Memory B cell (primary cell): ENCODE measurements around the gene RHOG.
A peak's percentile ranks its signal among the peaks of the same experiment; 100 is the strongest.
"Not testable (repeated sequence)": the region's sequence is repeated elsewhere in the genome, so short reads cannot be mapped to it uniquely, and the experiment has no call there.

Experiments
- ATAC-seq: fragments of 150-1000 bp; cut with Tn5 transposase; 2 replicates; pipeline ENCODE4 v1.10.0; 2021; ENCODE audit warnings: low read depth, mild to moderate bottlenecking, moderate library complexity
- DNase-seq, 2 donors: peaks; one replicate each; pipeline ENCODE4 v3.0.0; 2022; ENCODE audit warnings: low spot score in 2 of 2
- H3K27ac Mint-ChIP-seq: one replicate; pipeline ENCODE4 v1.8.0; 2022; ENCODE audit warnings: mild to moderate bottlenecking, moderate library complexity, mixed read lengths
- H3K27me3 Mint-ChIP-seq: one replicate; pipeline ENCODE4 v1.8.0; 2022; ENCODE audit warnings: mixed read lengths
- H3K36me3 Mint-ChIP-seq: one replicate; pipeline ENCODE4 v1.8.0; 2022; ENCODE audit warnings: mild to moderate bottlenecking, mixed read lengths
- H3K4me1 Mint-ChIP-seq: one replicate; pipeline ENCODE4 v1.8.0; 2022; ENCODE audit warnings: mixed read lengths
- H3K4me3 Mint-ChIP-seq: one replicate; pipeline ENCODE4 v1.8.0; 2022; ENCODE audit warnings: mild to moderate bottlenecking, moderate library complexity, mixed read lengths
- H3K9me3 Mint-ChIP-seq: one replicate; pipeline ENCODE4 v1.8.0; 2022; ENCODE audit warnings: mixed read lengths

The RHOG gene

DNA sequence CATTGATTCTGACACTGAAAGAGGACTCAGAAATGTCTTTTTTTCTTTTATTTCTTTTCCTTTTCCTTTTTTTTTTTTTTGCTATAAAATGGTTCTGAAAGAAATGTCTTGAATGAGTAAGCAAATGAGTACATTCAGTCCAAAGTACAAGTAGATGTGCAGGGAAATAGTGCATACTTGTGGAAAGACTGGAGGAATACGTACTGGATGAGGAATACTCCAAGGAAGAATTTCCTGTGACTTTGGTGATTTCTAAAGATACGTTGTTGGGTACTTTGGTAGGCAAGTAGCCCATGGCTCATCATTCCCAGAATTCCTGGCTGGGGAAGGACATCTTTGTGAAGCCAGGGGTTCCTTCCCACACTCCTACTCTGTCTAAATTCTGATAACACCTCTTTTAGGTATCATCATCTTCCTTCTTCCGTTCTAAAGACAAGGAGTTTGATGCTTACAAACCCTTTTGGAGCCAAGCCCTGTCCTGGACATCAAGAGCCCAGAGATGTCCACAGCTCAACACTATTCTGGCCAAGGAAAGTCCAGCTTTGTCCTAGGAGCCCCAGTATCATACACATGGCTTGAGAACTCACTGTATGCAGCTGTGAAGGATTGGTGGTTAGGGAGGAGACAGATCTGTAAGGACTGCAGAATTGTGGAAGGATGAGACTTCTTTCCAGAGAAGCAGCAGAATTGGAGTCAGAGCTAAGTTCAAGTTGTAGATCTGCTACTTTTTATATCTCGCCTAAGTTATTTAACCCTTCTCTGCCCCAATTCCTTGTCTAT lies 38.6 kb downstream of the RHOG start:
- Mint-ChIP-seq H3K9me3 (no peaks in the 10 kb centered on the region), H3K27me3 (no peaks in the 10 kb centered on the region), H3K27ac (peak overlapping the region; percentile 22), H3K4me3 (no peak overlapping the region), H3K4me1 (no peaks in the 10 kb centered on the region), H3K36me3 (no peaks in the 10 kb centered on the region)
- DNase-seq, result no peak
- ATAC-seq, result no peak

DNA sequence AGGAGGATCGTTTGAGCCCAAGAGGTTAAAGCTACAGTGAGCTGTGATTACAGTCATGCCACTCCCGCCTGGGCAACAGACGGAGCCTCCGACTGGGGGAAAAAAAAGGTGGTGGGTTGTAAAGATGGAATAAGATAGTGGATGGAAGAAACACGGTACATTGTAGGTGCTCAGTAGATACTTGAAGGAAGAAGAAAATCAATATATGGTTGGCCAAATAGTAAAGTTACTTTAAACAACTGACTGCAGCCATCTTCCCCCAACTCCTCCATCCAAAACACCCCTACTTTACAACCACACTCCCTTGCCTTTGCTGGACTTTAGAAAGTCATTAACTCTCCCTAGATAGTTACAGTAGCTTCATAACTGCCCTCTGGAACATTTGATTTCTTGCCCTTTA lies 40.9 kb downstream of the RHOG start:
- Mint-ChIP-seq H3K4me1 (peaks cover 10% of the 10 kb centered on the region), H3K27ac (peak overlapping the region; percentile 95), H3K9me3 (no peaks in the 10 kb centered on the region), H3K36me3 (no peaks in the 10 kb centered on the region), H3K4me3 (no peak overlapping the region), H3K27me3 (no peaks in the 10 kb centered on the region)
- ATAC-seq, result no peak
- DNase-seq, result no peak

DNA sequence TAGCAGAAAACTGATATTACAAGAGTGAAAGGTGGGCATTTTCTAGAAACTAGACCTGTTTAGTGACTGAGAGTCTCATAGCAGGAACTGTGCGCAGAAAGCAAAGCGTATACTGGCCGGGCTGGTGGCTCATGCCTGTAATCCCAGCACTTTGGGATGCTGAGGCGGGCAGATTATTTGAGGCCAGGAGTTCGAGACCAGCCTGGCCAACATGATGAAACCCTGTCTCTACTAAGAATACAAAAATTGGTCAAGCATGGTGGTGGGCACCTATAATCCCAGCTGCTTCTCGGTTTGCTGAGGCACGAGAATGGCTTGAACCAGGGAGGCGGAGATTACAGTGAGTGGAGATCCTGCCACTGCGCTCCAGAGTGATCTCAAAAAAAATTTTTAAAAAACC lies 41.6 kb downstream of the RHOG start:
- Mint-ChIP-seq H3K4me1 (peaks cover 15% of the 10 kb centered on the region), H3K27me3 (no peaks in the 10 kb centered on the region), H3K36me3 (no peaks in the 10 kb centered on the region), H3K4me3 (peak overlapping the region; percentile 92), H3K27ac (peak overlapping the region; percentile 95), H3K9me3 (no peaks in the 10 kb centered on the region)
- no peak for ATAC-seq
- DNase-seq, result no peak

DNA sequence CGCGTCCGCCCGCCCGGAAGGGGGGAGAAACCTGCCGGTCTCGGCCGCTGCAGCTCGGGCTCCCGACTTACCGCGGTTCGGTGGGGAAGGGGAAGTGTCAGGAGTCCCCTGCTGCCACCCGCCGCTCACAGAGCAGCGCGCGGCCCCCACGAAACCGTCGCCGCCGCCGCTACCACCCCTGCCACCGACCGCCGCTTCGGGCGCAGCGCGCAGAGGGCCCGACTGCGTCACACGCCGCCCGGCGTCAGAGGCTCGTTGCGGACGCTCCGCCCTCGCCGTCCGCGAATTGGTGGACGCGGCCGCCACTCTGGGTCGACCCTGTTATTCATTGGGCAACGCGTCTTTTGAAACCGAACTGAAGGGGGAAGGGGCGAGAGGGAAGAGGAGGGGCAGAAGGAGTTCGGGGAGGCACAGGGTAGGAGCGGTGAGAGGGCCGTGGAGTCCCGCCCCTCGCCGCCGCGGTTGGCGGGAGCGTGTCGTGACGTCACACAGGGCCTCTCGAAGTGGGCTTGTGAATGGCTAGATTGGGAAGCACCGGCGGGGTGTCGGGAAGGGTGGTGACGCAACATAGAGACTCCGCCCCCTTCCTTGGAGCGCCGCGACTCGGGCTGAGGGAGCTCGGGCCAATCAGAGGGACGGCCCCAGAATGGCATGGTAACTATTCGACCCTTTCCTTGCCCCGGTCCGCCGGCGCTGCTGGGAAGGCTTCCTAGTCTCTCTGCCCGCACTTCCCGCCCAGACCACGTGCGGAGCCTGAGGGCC lies 43.2 kb downstream of the RHOG start, which contains the start of gene NUP98:
Gene NUP98, minus strand, starts transcription at position 226 of the 762 bp plus-strand sequence. CDS start 15,437 bp downstream, outside the sequence.
- Mint-ChIP-seq H3K4me1 (peaks cover 15% of the 10 kb centered on the region), H3K36me3 (peaks cover 3% of the 10 kb centered on the region), H3K27ac (peak within 1 kb of the TSS; percentile 95), H3K4me3 (peak within 1 kb of the TSS; percentile 92), H3K9me3 (no peaks in the 10 kb centered on the region), H3K27me3 (no peaks in the 10 kb centered on the region)
- DNase-seq, result peak; percentile 98 to 100
- peak; percentile 87 for ATAC-seq

DNA sequence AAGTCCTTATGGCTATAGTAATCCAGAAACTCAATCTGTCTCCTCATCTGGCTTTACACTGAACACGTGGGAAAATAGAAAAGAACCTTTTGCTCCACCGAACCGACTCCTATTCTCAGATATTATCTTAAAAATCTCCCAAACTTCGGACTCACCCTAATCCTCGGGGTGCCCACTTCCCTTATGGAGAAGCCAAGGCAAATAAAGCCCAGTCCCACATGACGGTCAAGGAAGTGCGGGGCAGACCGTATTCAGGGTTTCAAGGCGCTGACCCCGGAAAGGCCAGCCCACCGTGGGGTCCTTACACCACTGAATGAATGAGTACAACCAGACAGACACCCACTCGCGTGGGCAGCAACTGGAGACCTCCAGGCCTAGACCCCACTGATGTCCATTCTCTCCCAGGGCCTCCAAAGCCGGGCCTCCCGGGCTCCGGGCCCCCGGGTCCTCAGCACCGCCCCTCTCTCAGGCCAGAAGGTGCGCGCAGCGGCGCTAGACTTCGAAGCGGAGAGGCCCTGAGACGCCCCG lies 43.9 kb downstream of the RHOG start:
- Mint-ChIP-seq H3K27me3 (no peaks in the 10 kb centered on the region), H3K4me1 (peaks cover 15% of the 10 kb centered on the region), H3K27ac (peak overlapping the region; percentile 95), H3K36me3 (peaks cover 5% of the 10 kb centered on the region), H3K4me3 (peak overlapping the region; percentile 92), H3K9me3 (no peaks in the 10 kb centered on the region)
- ATAC-seq (peak; percentile 31), DNase-seq (no peak)

DNA sequence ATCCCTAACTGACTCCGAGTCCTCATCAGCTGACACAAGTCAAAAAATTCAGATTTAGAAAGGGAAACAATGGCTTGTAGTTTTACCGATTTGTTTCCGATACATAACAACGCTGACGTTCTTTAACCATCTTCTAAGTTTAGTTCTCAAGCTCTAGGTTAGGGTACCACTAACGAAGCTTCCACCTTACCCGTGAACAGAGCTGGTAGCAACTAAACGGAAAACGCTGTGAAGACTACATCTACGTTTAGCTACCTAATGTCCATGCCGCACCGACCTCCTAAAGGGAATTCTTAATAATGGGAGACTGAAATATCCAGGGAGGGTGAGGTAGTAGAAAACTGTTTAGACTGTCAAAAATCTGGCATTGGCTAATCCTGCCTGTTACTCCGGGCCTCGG lies 44.4 kb downstream of the RHOG start:
- no peak for DNase-seq
- H3K27ac Mint-ChIP-seq, result peak overlapping the region; percentile 95
- H3K9me3 Mint-ChIP-seq, result no peaks in the 10 kb centered on the region
- no peaks in the 10 kb centered on the region for H3K27me3 Mint-ChIP-seq
- peak overlapping the region; percentile 92 for H3K4me3 Mint-ChIP-seq
- ATAC-seq, result no peak
- H3K36me3 Mint-ChIP-seq, result peaks cover 5% of the 10 kb centered on the region
- H3K4me1 Mint-ChIP-seq, result peaks cover 15% of the 10 kb centered on the region

DNA sequence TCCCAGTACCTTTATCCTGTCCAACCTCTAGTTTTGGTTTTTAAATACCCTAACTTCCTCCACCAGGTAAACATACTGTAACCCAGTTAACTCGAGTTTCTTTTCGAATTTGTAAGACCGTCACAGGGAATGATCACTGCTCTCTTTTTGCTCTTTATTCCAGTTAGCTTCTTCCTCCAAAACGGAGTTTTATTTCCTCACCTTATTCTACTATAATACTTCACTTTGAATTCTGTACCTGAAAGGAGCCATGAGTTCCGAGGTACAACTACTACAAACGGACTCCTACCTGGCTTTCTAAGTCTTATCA lies 44.8 kb downstream of the RHOG start:
- H3K4me3 Mint-ChIP-seq, result peak overlapping the region; percentile 92
- ATAC-seq, result no peak

DNA sequence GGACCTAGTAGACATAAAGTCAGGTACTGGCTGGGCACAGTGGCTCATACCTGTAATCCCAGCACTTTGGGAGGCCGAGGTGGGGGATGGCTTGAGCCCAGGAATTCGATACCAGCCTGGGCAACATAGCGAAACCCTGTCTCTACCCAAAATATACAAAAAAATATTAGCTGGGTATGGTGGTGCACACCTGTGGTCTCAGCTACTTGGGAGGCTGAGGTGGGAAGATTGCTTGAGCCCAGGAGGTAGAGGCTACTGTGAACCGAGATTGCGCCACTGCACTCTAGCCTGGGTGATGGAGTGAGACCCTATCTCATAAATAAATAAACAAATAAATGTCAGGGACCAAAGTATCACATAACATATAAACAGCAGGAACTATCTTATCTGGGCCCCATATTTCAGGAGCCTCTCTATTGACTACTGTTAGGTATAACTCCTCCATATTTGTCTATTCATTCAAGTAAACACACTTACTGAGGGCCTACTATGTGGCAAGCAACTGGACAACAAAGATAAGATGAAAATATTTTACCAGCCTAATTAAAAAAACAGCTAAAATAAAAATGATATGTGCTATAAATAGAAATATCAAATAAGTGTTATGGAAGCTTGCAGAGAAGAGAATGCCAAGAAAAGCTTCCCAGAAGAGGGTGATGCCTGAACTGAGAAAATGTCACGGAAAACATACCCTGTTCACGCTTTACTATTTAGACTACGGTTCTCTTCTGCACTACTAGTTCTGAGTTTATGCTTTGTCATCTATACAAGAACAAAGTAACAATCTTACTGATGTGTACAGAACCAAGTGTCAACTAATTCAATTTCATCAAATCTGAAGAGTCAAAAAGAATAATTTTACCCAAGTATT lies 45.4 kb downstream of the RHOG start:
- H3K4me3 Mint-ChIP-seq, result peak overlapping the region; percentile 92
- no peak for ATAC-seq
- no peaks in the 10 kb centered on the region for H3K27me3 Mint-ChIP-seq
- DNase-seq, result no peak
- H3K4me1 Mint-ChIP-seq, result peaks cover 15% of the 10 kb centered on the region
- peak overlapping the region; percentile 95 for H3K27ac Mint-ChIP-seq
- H3K36me3 Mint-ChIP-seq, result peaks cover 5% of the 10 kb centered on the region
- H3K9me3 Mint-ChIP-seq, result no peaks in the 10 kb centered on the region

More for the DNA sequence above, 44.8 kb downstream of the RHOG start:
- Mint-ChIP-seq H3K36me3 (peaks cover 5% of the 10 kb centered on the region), H3K27me3 (no peaks in the 10 kb centered on the region), H3K27ac (peak overlapping the region; percentile 95), H3K4me1 (peaks cover 15% of the 10 kb centered on the region), H3K9me3 (no peaks in the 10 kb centered on the region)
- no peak for DNase-seq

DNA sequence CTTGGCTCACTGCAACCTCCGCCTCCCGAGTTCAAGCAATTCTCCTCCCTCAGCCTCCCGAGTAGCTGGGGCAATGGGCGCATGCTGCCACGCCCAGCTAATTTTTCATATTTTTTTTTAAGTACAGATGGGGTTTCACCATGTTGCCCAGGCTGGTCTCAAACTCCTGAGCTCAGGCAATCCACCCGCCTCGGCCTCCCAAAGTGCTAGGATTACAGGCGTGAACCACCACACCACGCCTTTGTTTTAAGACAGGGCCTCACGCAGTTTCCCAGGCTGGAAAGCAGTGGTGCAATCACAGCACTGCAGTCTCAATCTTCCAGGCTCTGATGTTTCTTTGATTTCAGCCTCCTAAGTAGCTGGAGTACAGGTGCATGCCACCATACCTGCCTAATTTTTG lies 46.4 kb downstream of the RHOG start:
- H3K4me3 Mint-ChIP-seq, H3K9me3 Mint-ChIP-seq, DNase-seq, H3K36me3 Mint-ChIP-seq, ATAC-seq, H3K27me3 Mint-ChIP-seq: not testable (repeated sequence)
- H3K27ac Mint-ChIP-seq, result peak overlapping the region; percentile 47
- peaks cover 15% of the 10 kb centered on the region for H3K4me1 Mint-ChIP-seq

DNA sequence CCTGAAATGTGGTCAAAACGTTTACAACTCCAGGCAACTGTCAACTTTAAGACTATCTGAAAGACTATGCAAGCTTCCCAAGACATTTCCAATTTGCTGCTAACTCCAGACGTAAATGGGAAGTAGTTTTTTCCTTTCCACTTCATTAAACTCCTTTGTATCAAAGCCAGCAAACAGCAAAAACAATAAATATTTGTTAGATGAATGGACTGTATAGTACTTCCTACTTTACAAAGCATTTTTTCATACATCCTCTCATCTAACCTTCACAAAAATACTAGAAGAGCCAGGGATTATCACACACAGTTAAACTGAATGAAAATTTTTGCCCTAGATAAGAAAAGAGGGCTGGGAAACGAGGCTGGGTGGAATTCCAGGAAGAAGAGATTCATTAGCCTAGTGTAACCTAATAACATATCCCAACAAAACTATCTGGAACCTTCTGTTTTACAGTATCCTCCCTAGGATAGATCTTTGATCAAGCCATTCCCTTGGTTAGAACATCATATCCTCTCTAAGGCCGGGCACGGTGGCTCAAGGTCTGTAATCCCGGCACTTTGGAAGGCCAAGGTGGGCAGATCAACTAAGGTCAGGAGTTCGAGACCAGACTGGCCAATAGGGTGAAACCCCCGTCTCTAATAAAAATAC lies 53.9 kb downstream of the RHOG start:
- H3K4me1 Mint-ChIP-seq, result peaks cover 26% of the 10 kb centered on the region
- peak overlapping the region; percentile 86 for H3K27ac Mint-ChIP-seq
- ATAC-seq, result no peak
- peaks cover 10% of the 10 kb centered on the region for H3K36me3 Mint-ChIP-seq
- H3K4me3 Mint-ChIP-seq, result no peak overlapping the region
- H3K9me3 Mint-ChIP-seq, result no peaks in the 10 kb centered on the region
- no peaks in the 10 kb centered on the region for H3K27me3 Mint-ChIP-seq
- DNase-seq, result no peak

DNA sequence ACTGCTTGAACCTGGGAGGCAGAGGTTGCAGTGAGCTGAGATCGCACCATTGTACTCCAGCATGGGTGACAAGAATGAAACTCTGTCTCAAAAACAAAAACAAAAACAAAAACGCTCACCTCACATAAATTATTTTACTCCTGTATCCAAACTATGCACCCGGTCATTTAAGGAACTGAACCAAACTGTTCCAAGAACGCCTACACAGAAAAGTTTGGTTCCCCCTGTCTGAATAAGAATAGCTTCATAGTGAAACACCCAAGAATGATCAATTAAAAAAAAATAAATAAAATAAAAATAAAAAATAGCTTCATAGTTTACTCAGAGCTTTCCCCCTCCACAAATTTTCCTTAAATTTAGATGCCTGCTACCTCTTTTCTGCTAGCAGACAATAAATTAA lies 57.1 kb downstream of the RHOG start:
- no peak for ATAC-seq
- Mint-ChIP-seq H3K36me3 (peaks cover 15% of the 10 kb centered on the region), H3K4me1 (peaks cover 24% of the 10 kb centered on the region), H3K4me3 (no peak overlapping the region), H3K27me3 (no peaks in the 10 kb centered on the region), H3K27ac (peak overlapping the region; percentile 17), H3K9me3 (no peaks in the 10 kb centered on the region)
- no peak for DNase-seq

DNA sequence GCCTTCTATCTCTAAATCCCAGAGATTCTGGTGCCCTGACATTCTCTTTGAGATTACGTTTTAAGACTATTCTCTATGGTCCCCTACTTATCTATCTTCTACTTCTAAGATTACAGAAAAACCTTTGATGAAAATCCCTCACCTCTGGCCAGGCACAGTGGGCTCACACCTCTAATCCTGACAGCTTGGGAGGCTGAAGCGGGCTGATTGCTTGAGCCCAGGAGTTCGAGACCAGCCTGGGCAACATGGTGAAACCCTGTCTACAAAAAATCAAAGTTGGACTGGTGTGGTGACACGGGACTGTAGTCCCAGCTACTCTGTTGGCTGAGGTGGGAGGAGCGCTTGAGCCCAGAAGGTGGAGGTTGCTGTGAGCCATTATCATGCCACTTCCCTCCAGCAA lies 57.8 kb downstream of the RHOG start:
- ATAC-seq (no peak), DNase-seq (no peak)
- H3K4me3 Mint-ChIP-seq, result no peak overlapping the region
- H3K9me3 Mint-ChIP-seq, result no peaks in the 10 kb centered on the region
- no peak overlapping the region for H3K27ac Mint-ChIP-seq
- H3K4me1 Mint-ChIP-seq, result peaks cover 23% of the 10 kb centered on the region
- no peaks in the 10 kb centered on the region for H3K27me3 Mint-ChIP-seq
- H3K36me3 Mint-ChIP-seq, result peaks cover 20% of the 10 kb centered on the region

DNA sequence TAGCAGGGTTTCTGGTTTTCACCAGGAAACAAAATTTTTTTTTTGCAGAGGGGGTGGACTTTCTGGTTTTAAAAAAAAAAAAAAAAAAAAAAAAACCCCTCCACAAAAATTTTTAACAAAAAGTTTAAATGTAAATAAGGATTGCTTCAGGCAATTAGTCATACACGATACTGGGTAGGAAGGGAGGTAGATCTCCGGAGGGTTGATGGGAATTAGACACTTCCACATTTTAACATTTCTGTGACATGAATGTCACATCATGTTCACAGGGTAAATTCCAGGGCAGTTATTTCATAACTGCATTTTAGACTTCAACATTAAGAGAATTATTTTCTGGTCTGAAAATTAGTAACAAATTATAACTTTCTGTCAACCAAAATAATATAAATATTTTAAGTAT lies 59.3 kb downstream of the RHOG start:
- no peak overlapping the region for H3K4me3 Mint-ChIP-seq
- no peaks in the 10 kb centered on the region for H3K27me3 Mint-ChIP-seq
- DNase-seq, result no peak
- peaks cover 13% of the 10 kb centered on the region for H3K4me1 Mint-ChIP-seq
- ATAC-seq, result no peak
- H3K27ac Mint-ChIP-seq, result peak overlapping the region; percentile 17
- peaks cover 19% of the 10 kb centered on the region for H3K36me3 Mint-ChIP-seq
- H3K9me3 Mint-ChIP-seq, result no peaks in the 10 kb centered on the region
